Measurements from ENCODE around the gene SLC35F6.

The SLC35F6 gene

GRCh38 chr2:26735097-26735496 is 29.0 kb upstream of the SLC35F6 start:
- H3K9me3 ChIP-seq (ENCODE audit: insufficient read depth, low read depth, low read length): no peaks in the 10 kb centered on the region
- H3K27me3 ChIP-seq (ENCODE audit: insufficient read depth, low read length): no peaks in the 10 kb centered on the region
- no peak overlapping the region for H3K9ac ChIP-seq (ENCODE audit: low read depth, low read length)
- H3K36me3 ChIP-seq (ENCODE audit: insufficient read depth, low read depth, low read length): no peaks in the 10 kb centered on the region
- H3K4me1 ChIP-seq (ENCODE audit: insufficient read depth, low read length): no peaks in the 10 kb centered on the region
- H3K4me3 ChIP-seq (ENCODE audit: low read length): no peak overlapping the region
- H3K27ac ChIP-seq (ENCODE audit: low read length): no peak overlapping the region

- Histone ChIP-seq H3K27me3 (ENCODE audit: insufficient read depth, low read length) (no peaks in the 10 kb centered on the region), H3K27ac (ENCODE audit: low read length) (no peak overlapping the region), H3K36me3 (ENCODE audit: insufficient read depth, low read depth, low read length) (no peaks in the 10 kb centered on the region), H3K9me3 (ENCODE audit: insufficient read depth, low read depth, low read length) (no peaks in the 10 kb centered on the region), H3K4me3 (ENCODE audit: low read length) (no peak overlapping the region), H3K4me1 (ENCODE audit: insufficient read depth, low read length) (no peaks in the 10 kb centered on the region), H3K9ac (ENCODE audit: low read depth, low read length) (no peak overlapping the region)
These were observed 28.0 kb upstream of the SLC35F6 start for GRCh38 chr2:26735883-26736588.

DNA sequence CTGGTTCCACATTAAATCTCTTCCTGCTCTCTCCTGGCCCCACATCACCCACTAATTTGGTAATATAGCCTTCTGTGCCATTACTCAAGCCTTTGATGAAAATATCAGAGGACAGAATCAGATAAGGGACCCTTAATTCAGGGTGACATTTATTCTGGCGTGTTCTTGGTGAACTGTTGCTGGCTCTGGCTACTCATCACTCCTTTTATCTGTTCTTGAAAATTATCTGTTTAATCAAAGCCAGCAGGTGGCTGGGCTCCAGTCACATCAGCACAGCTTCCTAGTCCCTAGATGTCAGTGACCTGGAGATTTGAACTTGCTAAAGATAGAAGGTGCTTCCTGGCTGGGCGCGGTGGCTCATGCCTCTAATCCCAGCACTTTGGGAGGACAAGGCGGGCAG is 26.9 kb upstream of the SLC35F6 start:
- no peaks in the 10 kb centered on the region for H3K27me3 ChIP-seq (ENCODE audit: insufficient read depth, low read length)
- H3K4me3 ChIP-seq (ENCODE audit: low read length): no peak overlapping the region
- no peak overlapping the region for H3K27ac ChIP-seq (ENCODE audit: low read length)
- no peaks in the 10 kb centered on the region for H3K36me3 ChIP-seq (ENCODE audit: insufficient read depth, low read depth, low read length)
- H3K9me3 ChIP-seq (ENCODE audit: insufficient read depth, low read depth, low read length): no peaks in the 10 kb centered on the region
- H3K9ac ChIP-seq (ENCODE audit: low read depth, low read length): no peak overlapping the region
- H3K4me1 ChIP-seq (ENCODE audit: insufficient read depth, low read length): no peaks in the 10 kb centered on the region

GRCh38 chr2:26738481-26738880 is 25.6 kb upstream of the SLC35F6 start:
- no peaks in the 10 kb centered on the region for H3K36me3 ChIP-seq (ENCODE audit: insufficient read depth, low read depth, low read length)
- H3K4me1 ChIP-seq (ENCODE audit: insufficient read depth, low read length): no peaks in the 10 kb centered on the region
- no peak overlapping the region for H3K27ac ChIP-seq (ENCODE audit: low read length)
- H3K9ac ChIP-seq (ENCODE audit: low read depth, low read length): no peak overlapping the region
- no peak overlapping the region for H3K4me3 ChIP-seq (ENCODE audit: low read length)
- no peaks in the 10 kb centered on the region for H3K9me3 ChIP-seq (ENCODE audit: insufficient read depth, low read depth, low read length)
- H3K27me3 ChIP-seq (ENCODE audit: insufficient read depth, low read length): no peaks in the 10 kb centered on the region

DNA sequence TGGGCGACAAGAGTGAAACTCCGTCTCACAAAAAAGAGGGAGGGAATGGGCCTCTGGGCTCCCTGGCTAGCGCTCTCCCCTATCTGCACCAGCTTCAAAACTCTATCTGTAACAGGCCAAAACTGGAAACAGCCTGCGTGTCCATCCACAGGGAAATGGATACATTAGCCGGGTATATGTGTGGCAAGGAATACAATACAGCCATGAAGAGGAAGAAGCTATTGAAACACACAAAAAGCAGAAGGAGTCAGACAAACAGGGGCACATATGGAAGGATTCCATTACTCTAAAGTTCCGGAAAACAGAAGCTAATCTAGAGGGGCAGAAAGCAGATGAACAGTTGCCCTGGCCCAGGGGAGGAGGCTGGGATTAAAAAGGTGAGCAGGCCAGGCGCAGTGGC is 24.6 kb upstream of the SLC35F6 start:
- Histone ChIP-seq H3K27me3 (ENCODE audit: insufficient read depth, low read length) (no peaks in the 10 kb centered on the region), H3K4me1 (ENCODE audit: insufficient read depth, low read length) (no peaks in the 10 kb centered on the region), H3K27ac (ENCODE audit: low read length) (no peak overlapping the region), H3K9ac (ENCODE audit: low read depth, low read length) (no peak overlapping the region), H3K4me3 (ENCODE audit: low read length) (no peak overlapping the region), H3K9me3 (ENCODE audit: insufficient read depth, low read depth, low read length) (no peaks in the 10 kb centered on the region), H3K36me3 (ENCODE audit: insufficient read depth, low read depth, low read length) (no peaks in the 10 kb centered on the region)

- no peaks in the 10 kb centered on the region for H3K4me1 ChIP-seq (ENCODE audit: insufficient read depth, low read length)
- H3K9ac ChIP-seq (ENCODE audit: low read depth, low read length): no peak overlapping the region
- no peaks in the 10 kb centered on the region for H3K27me3 ChIP-seq (ENCODE audit: insufficient read depth, low read length)
- no peaks in the 10 kb centered on the region for H3K36me3 ChIP-seq (ENCODE audit: insufficient read depth, low read depth, low read length)
- no peak overlapping the region for H3K27ac ChIP-seq (ENCODE audit: low read length)
- no peak overlapping the region for H3K4me3 ChIP-seq (ENCODE audit: low read length)
- no peaks in the 10 kb centered on the region for H3K9me3 ChIP-seq (ENCODE audit: insufficient read depth, low read depth, low read length)
These were observed 23.7 kb upstream of the SLC35F6 start for GRCh38 chr2:26740346-26740745.

DNA sequence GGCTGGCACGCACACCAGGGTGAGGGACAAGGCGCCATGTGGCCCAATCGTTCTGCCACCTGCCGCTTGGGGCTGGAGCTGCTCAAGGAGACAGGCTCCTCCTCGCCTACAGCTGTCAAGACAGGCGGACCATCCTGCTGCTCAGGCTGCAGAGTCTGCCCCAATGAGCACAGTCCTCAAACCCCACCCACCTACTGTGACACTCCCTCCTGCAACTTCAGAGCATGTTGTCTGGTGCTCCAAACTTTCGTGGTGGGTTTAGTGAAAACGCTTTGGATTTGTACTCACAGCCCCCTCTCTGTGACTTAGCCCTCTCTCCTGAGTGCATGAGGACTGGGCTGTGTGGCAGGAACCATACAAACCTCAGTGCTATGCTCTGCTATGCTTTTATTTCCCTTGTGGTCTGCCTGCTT is 23.2 kb upstream of the SLC35F6 start:
- Histone ChIP-seq H3K27ac (ENCODE audit: low read length) (no peak overlapping the region), H3K27me3 (ENCODE audit: insufficient read depth, low read length) (no peaks in the 10 kb centered on the region), H3K9me3 (ENCODE audit: insufficient read depth, low read depth, low read length) (no peaks in the 10 kb centered on the region), H3K9ac (ENCODE audit: low read depth, low read length) (no peak overlapping the region), H3K36me3 (ENCODE audit: insufficient read depth, low read depth, low read length) (no peaks in the 10 kb centered on the region), H3K4me3 (ENCODE audit: low read length) (no peak overlapping the region), H3K4me1 (ENCODE audit: insufficient read depth, low read length) (no peaks in the 10 kb centered on the region)

- no peaks in the 10 kb centered on the region for H3K36me3 ChIP-seq (ENCODE audit: insufficient read depth, low read depth, low read length)
- no peaks in the 10 kb centered on the region for H3K27me3 ChIP-seq (ENCODE audit: insufficient read depth, low read length)
- H3K4me3 ChIP-seq (ENCODE audit: low read length): no peak overlapping the region
- H3K27ac ChIP-seq (ENCODE audit: low read length): no peak overlapping the region
- H3K9me3 ChIP-seq (ENCODE audit: insufficient read depth, low read depth, low read length): no peaks in the 10 kb centered on the region
- H3K4me1 ChIP-seq (ENCODE audit: insufficient read depth, low read length): no peaks in the 10 kb centered on the region
- H3K9ac ChIP-seq (ENCODE audit: low read depth, low read length): no peak overlapping the region
These were observed 21.9 kb upstream of the SLC35F6 start for GRCh38 chr2:26742048-26742770.

GRCh38 chr2:26743852-26744251 is 20.2 kb upstream of the SLC35F6 start:
- no peak overlapping the region for H3K27ac ChIP-seq (ENCODE audit: low read length)
- no peak overlapping the region for H3K4me3 ChIP-seq (ENCODE audit: low read length)
- H3K9ac ChIP-seq (ENCODE audit: low read depth, low read length): no peak overlapping the region
- no peaks in the 10 kb centered on the region for H3K36me3 ChIP-seq (ENCODE audit: insufficient read depth, low read depth, low read length)
- no peaks in the 10 kb centered on the region for H3K4me1 ChIP-seq (ENCODE audit: insufficient read depth, low read length)
- H3K9me3 ChIP-seq (ENCODE audit: insufficient read depth, low read depth, low read length): no peaks in the 10 kb centered on the region
- H3K27me3 ChIP-seq (ENCODE audit: insufficient read depth, low read length): peaks cover 4% of the 10 kb centered on the region; the same call in 1 of the 2 replicates

DNA sequence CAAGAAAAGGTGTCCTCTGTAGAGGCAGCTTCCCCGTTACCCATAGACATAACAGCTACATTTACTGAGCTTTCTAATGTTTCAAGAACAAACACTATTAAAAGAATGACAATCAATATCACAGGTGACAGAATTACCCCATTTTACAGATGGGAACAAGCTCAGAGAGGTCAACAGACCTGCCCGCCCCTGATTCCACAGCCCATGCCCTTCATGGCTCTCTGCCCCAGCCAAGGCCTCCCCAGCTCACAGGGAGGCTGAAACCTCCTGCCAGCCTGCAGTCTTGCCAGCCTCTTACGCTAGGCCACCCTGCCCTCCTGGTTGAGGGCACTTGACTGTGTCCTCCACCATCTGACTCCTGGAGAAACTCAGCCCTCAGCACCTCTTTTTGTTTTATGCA is 19.1 kb upstream of the SLC35F6 start:
- Histone ChIP-seq H3K4me3 (ENCODE audit: low read length) (no peak overlapping the region), H3K27me3 (ENCODE audit: insufficient read depth, low read length) (peaks cover 10% of the 10 kb centered on the region; the same call in 1 of the 2 replicates), H3K9me3 (ENCODE audit: insufficient read depth, low read depth, low read length) (no peaks in the 10 kb centered on the region), H3K36me3 (ENCODE audit: insufficient read depth, low read depth, low read length) (no peaks in the 10 kb centered on the region), H3K9ac (ENCODE audit: low read depth, low read length) (no peak overlapping the region), H3K27ac (ENCODE audit: low read length) (no peak overlapping the region), H3K4me1 (ENCODE audit: insufficient read depth, low read length) (peaks cover 4% of the 10 kb centered on the region; the same call in 1 of the 2 replicates)

DNA sequence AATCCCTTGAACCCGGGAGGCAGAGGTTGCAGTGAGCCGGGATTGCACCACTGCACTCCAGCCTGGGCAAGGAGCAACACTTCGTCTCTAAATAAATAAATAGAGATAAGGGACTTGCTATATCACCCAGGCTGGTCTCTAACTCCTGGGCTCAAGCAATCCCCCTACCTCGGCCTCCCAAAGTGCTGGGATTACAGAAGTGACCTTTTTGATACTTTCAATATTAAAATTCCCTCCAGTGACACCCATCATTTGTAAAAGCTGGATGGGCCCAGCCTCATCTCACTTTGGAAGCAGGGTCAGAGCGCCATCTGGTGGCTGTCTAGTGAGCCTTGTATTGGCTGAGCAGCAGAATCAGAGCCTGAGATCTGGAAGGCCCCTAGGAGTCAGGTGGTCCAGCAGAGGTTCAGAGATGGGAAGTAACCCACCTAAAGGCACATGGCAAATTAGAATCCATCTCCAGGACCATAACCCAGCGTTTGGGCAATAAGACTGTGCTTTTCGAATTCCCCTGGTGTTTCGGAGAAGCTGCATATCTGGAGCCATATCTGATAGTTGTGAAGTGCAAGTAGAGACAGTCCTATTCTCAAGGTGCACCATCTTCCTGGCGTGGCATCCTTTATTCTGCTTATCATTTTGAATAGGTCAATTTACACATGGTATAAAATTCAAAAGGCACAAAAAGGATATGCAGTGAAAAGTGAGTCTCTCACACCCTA is 18.3 kb upstream of the SLC35F6 start:
- Histone ChIP-seq H3K27me3 (ENCODE audit: insufficient read depth, low read length) (peaks cover 11% of the 10 kb centered on the region; the same call in 1 of the 2 replicates), H3K9me3 (ENCODE audit: insufficient read depth, low read depth, low read length) (no peaks in the 10 kb centered on the region), H3K4me3 (ENCODE audit: low read length) (no peak overlapping the region), H3K9ac (ENCODE audit: low read depth, low read length) (no peak overlapping the region), H3K36me3 (ENCODE audit: insufficient read depth, low read depth, low read length) (no peaks in the 10 kb centered on the region), H3K27ac (ENCODE audit: low read length) (no peak overlapping the region), H3K4me1 (ENCODE audit: insufficient read depth, low read length) (peaks cover 7% of the 10 kb centered on the region; the same call in 1 of the 2 replicates)

Data from iPS-20b (cell line).